HS-5 (cell line): ENCODE measurements around the gene PRDM2.
A peak's percentile ranks its signal among the peaks of the same experiment; 100 is the strongest.

ENCODE experiments used
- DNase-seq: peaks from one replicate; pipeline ENCODE4 v3.0.0-alpha.2; 2012; ENCODE audit warnings: low read depth

Gene PRDM2

DNA sequence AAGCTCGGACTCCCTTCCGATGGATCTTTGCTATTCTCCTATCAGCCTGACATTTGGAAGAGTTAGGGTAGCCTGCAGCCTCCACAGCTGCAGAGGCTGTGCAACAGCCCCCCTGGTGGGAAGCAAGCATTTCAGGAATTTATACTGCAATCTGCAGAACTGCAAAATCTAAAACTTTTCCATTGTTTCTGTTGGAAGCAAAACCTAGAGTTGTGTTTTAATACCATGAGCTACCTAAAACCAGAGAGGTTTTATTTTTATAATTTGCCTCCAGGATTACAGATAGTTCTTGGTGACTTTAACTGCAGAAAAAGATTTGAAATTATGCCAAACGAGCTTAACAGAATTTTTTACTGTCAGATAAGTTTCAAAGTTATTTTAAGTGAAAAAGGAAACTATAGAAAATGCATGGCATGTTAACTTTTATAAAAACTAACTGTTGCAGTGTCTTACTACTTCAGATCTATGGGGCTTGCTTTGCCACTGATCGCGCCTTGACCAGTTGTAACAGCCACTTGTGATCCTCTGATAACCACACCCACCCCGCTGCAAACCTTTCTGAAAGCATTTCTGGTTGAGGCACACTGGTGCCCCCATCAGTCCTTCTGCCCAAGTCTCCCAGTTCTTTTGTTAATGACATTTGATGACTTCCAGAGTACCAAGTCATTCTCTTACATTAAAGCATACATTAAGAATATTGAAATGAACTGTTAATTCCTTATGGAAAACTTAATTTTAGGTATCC is 64.8 kb downstream of the PRDM2 start:
- no peak for DNase-seq

DNA sequence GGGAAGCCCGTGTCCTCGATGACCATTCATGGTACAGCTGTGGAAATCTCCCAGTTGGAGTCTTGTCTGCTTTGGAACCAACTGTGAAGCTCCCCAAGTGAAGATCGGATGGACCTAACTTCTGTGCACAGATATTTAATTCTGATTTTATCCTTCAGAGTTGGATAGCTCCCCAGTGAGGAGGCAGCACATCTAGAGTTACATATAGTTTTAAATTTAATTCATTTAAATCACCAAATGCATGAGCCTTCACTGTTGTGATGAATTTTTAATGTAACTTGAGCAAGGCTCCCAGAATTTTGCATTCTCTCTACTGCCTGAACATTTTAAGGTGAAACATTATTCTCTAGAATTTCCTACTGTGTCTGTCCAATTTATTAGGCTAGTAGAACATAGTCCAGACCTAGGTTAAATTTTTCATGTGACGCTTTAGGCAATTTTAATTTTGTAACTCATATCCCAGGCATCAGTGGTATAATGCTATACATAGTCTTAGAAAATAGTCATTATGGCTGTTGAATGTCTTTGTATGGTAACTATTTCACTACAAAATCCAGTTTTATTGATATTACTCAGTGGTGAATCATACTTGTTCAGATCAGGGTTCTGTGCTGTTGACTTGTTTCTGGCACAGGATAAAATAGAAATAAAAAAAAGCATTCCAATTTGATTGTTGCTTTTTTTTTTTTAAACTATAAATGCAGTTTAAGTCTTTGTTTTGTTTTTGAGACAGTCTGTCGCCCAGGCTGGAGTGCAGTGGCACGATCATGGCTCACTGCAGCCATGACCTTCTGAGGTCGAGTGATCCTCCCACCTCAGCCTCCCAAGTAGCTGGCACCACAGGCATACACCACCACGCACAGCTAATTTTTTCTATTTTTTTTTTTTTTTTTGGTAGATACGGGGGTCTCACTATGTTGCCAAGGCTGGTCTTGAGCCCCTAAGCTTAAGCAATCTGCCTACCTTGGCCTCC is 66.9 kb downstream of the PRDM2 start:
- peak; percentile 76 for DNase-seq

DNA sequence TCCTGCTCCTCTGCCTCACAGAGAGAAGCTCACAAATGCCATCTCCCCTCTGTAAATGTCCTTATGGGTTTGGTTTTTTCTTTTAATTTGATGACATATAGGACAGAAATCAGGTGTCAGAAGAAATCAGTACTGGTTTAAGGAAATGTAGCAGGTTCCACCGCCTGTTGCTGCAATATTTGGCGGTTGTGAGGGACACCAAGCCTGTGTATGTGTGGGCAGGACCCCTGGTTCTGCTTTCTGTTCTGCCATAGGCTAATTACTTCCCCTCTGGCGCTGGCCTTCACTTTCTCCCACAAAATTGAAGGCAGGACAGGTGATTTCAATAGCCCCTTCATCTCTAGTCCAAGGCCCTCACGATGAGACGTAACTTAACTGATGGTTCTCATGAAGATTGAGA is 69.2 kb downstream of the PRDM2 start:
- DNase-seq, result no peak

DNA sequence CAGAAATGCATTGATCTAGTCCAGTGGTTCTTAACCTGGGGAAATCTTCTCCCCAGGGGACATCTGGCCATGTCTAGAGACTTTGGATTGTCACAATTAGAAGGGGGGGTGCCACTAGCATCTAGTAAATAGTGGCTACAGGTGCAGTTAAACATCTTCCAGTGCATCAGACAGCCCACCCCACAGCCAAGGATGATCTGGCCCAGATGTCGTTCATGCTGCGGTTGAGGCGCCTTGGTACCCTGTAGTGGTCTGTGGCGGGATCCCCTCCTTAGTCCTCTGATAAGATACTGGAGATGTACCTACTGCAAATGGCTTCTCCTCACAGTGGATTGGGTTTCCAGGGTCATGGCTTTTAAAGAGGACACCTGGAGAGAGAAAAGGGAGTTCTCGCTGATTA is 69.8 kb downstream of the PRDM2 start:
- DNase-seq, result no peak

DNA sequence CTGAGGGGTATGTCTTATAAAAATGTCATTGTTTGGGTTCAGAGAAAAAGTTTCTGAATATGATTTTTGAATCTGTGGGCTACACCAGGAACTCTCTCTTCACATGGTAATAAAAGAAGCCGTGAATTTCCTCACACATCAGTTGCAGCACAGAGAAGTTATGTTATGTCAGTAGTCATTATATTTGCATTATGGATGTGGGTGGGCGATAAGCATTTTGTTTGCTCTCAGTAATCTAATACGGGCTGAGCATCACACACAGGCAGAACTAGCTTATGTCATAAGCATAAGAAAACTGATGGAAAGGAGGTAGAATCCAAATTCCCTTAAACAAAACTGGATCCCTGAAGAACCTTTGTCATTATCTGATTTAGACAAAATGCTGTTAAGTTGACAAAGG is 70.8 kb downstream of the PRDM2 start:
- no peak for DNase-seq

DNA sequence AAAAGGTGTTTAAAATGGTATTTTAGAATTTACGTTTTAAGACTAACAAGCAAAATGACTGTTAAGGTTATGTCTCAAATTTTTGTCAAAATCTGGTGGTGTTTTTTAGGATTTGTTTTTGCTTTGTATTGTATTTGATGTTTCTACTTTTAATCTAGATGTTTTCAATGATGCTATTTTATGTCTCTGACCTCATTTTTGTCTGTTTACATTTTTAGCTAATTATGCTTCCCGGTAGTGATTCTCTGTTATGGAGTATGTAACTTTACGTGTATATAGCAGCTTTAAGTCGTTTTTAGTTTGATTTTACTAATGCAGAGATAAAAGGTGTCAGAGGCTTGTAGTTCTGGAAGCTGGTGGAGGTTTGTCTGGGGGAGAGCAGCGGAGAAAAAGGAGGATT is 71.8 kb downstream of the PRDM2 start:
- no peak for DNase-seq

DNA sequence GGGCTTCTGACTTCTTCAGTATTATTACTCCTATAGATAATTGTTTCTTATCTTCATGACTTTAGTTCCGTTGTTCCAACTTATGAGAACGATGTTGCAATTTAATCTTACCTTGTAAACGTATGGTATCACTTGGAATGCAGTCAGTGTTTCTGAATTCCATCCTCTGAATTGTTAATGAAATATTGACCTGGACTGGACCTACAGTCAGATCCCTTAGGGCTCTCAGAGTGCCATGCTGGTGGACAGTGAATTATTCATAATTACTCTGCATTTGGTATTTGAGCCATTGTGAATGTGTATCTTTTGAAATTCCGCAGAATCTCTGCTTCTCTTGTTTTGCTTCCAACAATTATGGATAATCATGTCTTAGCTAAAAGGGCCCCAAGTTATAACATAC is 72.3 kb downstream of the PRDM2 start:
- no peak for DNase-seq

DNA sequence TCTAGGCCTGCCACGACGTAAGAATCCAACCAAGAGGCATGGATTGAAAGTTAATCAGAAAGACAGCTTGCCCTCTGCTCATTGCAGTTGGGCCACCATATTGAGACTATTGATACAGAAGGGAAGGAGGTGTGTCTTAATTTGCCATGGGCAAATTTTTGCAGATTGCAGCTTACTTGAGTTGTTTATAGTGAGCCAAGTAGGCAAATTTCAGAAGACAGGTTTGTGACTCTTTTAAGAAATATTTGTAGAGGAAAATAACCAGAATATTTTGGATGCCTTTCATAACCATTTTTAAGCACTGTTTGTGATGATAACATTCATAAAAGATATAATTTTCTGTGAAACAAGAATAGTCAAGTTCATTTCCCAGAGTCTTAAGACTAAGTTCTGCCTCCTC is 74.1 kb downstream of the PRDM2 start:
- DNase-seq, result no peak

DNA sequence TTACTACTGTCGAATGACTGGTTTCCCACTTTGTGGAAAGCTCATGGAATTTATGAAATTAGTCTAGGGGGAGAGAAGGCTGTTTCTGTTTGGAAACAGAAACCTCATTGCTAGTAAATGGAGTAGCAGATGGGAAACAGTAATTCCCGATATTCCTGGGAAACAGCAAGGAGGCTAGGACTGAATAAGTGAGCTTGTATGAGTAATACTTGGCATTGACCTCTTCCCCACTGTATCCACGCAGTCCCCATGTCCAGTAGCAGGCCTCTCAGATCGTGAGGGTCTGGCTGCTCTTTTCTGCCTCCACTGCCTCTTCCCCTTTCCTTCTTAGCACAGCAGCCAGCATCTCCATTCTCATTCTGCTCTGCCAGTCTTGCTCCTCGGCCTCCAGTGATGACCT is 75.5 kb downstream of the PRDM2 start:
- no peak for DNase-seq

DNA sequence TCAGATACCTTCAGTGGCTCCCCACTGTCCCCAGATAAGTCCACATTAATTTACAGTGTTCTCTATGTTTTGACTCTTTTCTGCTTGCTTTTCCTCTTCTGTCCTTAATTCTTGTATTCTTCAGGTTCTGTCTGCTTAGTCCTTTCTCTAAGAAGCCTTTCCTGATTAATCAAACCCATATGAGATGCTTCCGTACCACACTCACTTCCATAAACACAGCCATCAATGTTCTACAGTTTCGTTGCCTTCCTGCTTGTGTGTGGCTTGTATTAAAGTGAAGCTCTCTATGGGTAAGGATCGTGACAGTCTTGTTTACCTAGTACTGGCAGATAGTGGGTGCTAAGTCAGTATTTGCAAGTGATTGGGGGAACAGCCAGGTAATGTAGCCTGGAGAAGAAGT is 75.9 kb downstream of the PRDM2 start:
- DNase-seq, result no peak

DNA sequence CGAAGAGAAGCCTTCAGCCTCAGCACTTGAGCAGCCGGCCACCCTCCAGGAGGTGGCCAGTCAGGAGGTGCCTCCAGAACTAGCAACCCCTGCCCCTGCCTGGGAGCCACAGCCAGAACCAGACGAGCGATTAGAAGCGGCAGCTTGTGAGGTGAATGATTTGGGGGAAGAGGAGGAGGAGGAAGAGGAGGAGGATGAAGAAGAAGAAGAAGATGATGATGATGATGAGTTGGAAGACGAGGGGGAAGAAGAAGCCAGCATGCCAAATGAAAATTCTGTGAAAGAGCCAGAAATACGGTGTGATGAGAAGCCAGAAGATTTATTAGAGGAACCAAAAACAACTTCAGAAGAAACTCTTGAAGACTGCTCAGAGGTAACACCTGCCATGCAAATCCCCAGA is 78.4 kb downstream of the PRDM2 start:
- no peak for DNase-seq

DNA sequence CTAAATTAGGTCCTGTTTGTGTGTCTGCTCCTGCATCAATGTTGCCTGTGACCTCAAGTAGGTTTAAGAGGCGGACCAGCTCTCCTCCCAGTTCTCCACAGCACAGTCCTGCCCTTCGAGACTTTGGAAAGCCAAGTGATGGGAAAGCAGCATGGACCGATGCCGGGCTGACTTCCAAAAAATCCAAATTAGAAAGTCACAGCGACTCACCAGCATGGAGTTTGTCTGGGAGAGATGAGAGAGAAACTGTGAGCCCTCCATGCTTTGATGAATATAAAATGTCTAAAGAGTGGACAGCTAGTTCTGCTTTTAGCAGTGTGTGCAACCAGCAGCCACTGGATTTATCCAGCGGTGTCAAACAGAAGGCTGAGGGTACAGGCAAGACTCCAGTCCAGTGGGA is 79.9 kb downstream of the PRDM2 start:
- DNase-seq, result no peak

DNA sequence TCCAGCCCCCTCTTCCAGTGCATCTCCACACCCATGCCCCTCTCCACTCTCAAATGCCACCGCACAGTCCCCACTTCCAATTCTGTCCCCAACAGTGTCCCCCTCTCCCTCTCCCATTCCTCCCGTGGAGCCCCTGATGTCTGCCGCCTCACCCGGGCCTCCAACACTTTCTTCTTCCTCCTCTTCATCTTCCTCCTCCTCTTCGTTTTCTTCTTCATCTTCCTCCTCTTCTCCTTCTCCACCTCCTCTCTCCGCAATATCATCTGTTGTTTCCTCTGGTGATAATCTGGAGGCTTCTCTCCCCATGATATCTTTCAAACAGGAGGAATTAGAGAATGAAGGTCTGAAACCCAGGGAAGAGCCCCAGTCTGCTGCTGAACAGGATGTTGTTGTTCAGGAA is 80.8 kb downstream of the PRDM2 start:
- no peak for DNase-seq

DNA sequence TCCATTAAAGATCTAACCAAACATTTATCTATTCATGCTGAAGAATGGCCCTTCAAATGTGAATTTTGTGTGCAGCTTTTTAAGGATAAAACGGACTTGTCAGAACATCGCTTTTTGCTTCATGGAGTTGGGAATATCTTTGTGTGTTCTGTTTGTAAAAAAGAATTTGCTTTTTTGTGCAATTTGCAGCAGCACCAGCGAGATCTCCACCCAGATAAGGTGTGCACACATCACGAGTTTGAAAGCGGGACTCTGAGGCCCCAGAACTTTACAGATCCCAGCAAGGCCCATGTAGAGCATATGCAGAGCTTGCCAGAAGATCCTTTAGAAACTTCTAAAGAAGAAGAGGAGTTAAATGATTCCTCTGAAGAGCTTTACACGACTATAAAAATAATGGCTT is 81.2 kb downstream of the PRDM2 start:
- DNase-seq, result no peak

DNA sequence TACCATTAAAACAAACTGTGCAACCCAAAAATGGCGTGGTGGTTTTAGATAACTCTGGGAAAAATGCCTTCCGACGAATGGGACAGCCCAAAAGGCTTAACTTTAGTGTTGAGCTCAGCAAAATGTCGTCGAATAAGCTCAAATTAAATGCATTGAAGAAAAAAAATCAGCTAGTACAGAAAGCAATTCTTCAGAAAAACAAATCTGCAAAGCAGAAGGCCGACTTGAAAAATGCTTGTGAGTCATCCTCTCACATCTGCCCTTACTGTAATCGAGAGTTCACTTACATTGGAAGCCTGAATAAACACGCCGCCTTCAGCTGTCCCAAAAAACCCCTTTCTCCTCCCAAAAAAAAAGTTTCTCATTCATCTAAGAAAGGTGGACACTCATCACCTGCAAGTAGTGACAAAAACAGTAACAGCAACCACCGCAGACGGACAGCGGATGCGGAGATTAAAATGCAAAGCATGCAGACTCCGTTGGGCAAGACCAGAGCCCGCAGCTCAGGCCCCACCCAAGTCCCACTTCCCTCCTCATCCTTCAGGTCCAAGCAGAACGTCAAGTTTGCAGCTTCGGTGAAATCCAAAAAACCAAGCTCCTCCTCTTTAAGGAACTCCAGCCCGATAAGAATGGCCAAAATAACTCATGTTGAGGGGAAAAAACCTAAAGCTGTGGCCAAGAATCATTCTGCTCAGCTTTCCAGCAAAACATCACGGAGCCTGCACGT is 82.1 kb downstream of the PRDM2 start:
- no peak for DNase-seq

DNA sequence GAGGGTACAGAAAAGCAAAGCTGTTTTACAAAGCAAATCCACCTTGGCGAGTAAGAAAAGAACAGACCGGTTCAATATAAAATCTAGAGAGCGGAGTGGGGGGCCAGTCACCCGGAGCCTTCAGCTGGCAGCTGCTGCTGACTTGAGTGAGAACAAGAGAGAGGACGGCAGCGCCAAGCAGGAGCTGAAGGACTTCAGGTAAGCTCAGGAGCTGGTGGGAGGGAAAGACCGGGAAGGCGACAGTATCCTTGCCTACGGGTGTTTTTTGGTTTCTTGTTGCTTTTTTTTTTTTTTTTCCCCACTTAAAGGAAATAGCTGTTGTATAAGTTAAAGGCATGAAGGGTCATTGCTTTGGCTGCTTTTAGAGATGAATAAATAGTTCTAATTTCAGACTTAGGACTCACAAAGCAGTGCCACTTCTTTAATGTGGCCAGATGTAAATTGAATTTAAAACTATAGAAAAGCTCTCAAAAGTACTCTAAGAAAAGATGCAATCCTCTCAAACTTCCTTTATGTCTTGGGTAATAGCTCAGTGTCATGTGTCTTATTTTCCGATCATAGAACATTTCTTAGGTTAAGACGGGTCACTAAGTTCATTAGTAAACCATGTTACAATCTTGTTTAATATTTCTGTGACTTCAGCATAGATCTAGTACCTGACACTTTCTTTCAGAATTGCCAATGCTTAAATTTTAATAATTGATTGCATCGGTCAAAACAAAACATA is 82.8 kb downstream of the PRDM2 start:
- DNase-seq, result no peak

DNA sequence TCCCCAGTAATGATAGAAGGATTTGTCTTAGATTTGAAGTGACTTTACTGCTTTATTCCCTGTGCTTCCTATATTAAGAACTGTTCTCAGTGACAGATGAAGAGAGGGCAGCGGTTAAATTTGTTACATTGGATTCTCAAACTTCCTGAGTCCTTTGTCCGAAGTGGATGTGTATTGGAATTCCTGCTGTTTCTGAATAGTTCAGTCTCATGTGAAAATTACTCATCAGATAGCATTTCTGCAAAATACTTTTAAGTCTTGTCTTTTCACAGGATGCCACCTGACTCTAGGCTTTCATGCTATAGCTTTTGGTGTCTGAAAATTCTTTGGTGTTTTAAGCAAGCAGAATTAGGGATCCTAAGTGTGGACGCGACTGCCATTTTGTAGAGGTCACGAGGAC is 83.6 kb downstream of the PRDM2 start:
- DNase-seq, result no peak

DNA sequence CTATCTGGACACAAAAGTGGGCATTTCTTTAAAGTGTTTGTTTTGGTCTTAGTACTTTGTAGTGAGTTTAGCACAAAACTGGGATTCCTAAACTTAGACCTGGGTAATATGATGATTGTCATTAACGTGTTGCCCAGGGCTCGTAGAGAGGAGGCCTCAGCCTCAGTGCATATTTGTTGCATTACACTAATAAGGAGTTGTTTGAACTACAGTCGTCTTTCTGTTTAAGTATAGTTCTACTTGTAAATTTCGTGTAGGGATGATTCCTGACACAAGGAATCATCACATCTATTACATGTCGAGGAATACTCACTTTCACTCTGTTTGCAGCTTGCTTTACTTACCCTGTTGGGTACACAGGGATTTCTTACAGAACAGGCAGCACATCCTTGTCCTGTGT is 85.0 kb downstream of the PRDM2 start:
- DNase-seq, result no peak

DNA sequence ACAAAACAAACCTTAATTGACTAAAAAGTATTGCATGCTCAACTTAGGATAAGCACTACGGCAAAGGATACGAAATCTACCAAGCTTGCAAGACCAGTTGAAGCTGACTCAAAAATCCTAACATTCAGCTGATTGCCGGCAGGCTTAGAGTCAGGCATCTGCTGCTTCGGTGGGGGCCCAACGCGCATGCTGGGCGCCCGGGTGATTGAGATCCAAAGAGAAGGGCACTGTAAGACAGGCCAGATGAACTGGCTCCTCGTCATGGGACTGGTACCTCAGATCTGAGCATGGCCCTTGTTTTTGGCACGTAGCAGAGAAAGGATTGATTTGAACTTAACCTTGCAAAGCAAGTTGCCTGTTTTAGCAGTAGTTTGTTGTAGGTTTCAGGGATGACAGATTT is 86.6 kb downstream of the PRDM2 start:
- no peak for DNase-seq

DNA sequence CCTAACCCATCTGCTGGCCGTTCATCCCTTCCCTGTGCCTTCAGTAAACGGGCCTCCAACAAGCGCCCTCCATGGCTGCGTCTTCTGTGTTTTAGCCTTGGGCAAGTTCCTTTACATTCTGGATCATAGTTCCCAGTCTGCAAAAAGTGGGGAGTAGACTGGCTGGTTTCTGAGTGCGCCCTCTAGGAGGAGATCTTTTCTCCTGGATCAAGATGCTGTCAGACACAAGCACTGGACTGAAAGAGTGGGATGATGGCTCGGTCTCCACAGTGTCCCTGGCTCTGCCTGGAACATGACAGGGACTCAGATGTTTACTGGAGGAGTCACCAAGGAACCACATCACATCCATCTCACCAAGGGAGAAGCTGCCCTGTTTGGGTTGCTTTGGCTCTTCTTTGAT is 88.8 kb downstream of the PRDM2 start:
- no peak for DNase-seq

DNA sequence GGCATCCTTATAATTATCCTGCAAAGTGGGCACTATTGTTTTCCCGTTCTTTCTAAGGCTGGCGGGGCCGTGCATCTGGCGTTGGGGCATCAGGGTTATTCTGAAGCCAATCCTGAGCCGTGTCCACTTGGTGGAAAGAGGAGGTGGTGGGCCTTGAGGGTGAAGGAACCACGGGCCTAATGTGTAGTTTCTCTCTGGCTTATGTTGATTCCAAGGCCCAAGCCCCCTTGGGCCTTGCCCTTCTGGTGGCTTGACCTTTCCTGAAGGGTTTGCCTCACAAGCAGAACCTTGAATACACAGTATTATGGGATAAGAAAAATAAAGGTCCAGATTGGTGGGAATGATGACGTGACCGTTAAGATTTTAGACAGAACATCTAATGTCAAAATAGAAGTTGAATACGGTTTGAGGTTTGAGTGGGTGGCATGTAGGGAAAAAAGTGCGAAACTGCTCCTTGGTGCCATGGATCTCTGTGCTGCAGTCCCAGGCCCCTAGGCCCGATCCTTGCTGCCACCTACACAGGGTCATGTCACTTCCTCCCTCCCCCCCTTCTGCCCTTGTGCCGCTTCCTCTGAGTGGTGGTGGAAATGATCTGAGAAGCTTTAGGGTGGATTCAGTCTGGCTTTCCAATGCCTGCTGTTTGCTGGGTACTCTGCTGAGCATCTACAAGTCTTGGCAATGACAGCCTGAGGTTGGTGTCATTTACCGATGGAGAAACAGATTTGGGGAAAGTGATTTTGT is 90.5 kb downstream of the PRDM2 start:
- no peak for DNase-seq
